ENCODE measurements around the gene UBA7. TPM values are rescaled to one million over a fixed set of nuclear protein-coding genes. Genes with fewer than 3 reads are reported as not detected.

UBA7 gene
- total RNA-seq, 1 donor from 2014 or later, result 56.1 TPM

GRCh38 chr3:49761661-49762060 lies 52.1 kb downstream of the UBA7 start:
- no peak for DNase-seq (ENCODE audit: low spot score in 2 of 2)
- H3K4me1 ChIP-seq, result peaks cover 0 to 3% of the 10 kb centered on the region in 2 donors
- no peaks in the 10 kb centered on the region for H3K9me3 ChIP-seq
- H3K36me3 ChIP-seq, result peaks cover 3 to 4% of the 10 kb centered on the region in 2 donors
- TF ChIP-seq, protein P1, sequence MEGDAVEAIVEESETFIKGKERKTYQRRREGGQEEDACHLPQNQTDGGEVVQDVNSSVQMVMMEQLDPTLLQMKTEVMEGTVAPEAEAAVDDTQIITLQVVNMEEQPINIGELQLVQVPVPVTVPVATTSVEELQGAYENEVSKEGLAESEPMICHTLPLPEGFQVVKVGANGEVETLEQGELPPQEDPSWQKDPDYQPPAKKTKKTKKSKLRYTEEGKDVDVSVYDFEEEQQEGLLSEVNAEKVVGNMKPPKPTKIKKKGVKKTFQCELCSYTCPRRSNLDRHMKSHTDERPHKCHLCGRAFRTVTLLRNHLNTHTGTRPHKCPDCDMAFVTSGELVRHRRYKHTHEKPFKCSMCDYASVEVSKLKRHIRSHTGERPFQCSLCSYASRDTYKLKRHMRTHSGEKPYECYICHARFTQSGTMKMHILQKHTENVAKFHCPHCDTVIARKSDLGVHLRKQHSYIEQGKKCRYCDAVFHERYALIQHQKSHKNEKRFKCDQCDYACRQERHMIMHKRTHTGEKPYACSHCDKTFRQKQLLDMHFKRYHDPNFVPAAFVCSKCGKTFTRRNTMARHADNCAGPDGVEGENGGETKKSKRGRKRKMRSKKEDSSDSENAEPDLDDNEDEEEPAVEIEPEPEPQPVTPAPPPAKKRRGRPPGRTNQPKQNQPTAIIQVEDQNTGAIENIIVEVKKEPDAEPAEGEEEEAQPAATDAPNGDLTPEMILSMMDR (IDR thresholded peaks at IDR 0.05), result no peak
- intact Hi-C loops (cut with DNase I), result no loop called here
- H3K4me3 ChIP-seq, result no peak overlapping the region
- H3K27ac ChIP-seq, result no peak overlapping the region
- H3K27me3 ChIP-seq, result no peaks in the 10 kb centered on the region

DNA sequence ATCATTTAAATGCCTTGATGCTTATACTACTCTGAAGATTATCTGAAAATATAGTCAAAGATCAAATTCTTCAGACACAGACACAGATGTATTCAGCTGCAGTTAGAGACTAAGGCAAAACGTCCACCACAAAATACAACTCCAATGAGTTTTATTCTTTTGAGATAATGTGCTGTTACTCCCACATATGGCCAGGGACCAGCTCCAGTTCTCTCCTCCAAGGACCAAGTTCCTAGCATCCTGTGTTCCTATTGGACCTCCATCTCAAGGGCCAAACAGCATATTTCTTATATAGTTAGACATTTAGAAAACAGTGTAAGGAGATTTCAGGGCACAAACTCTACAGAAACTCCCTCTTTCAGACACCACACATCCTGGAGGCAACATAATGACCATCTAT lies 54.5 kb downstream of the UBA7 start:
- peaks cover 0 to 3% of the 10 kb centered on the region in 2 donors for H3K4me1 ChIP-seq
- H3K4me3 ChIP-seq, result no peak overlapping the region
- no peak for DNase-seq (ENCODE audit: low spot score in 2 of 2)
- H3K27me3 ChIP-seq, result no peaks in the 10 kb centered on the region
- H3K36me3 ChIP-seq, result no peaks in the 10 kb centered on the region
- intact Hi-C loops (cut with DNase I), result no loop called here
- H3K27ac ChIP-seq, result no peak overlapping the region
- TF ChIP-seq, protein P1 (IDR thresholded peaks at IDR 0.05), result no peak
- no peaks in the 10 kb centered on the region for H3K9me3 ChIP-seq

GRCh38 chr3:49757197-49757596 lies 56.6 kb downstream of the UBA7 start:
- no peak for DNase-seq (ENCODE audit: low spot score in 2 of 2)
- TF ChIP-seq, protein P1 (IDR thresholded peaks at IDR 0.05), result no peak
- Histone ChIP-seq H3K4me3 (no peak overlapping the region), H3K4me1 (peaks cover 0 to 5% of the 10 kb centered on the region in 2 donors), H3K27ac (no peak overlapping the region), H3K9me3 (no peaks in the 10 kb centered on the region), H3K27me3 (no peaks in the 10 kb centered on the region), H3K36me3 (no peaks in the 10 kb centered on the region)
- intact Hi-C loops (cut with DNase I), result no loop called here

DNA sequence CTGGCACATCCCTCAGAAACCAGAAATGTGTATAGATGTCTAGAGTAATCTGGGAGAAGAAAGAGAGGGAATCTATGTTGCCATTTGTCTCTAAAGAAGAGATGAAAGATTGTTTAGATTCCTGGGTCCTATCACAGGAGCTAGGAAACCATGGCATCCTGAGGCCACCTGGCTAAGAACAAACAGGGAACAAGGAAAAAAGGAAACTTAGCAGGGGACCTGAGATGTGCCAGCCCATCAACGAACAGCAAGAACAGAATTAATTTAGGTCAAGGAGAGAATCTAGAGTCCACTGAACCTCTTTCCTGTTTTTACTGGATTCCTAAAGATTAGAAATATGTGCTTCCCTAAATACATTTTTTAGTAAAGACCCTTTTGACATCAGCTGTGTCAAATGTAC lies 57.7 kb downstream of the UBA7 start:
- no peaks in the 10 kb centered on the region for H3K36me3 ChIP-seq
- no peaks in the 10 kb centered on the region for H3K9me3 ChIP-seq
- peaks cover 0 to 5% of the 10 kb centered on the region in 2 donors for H3K4me1 ChIP-seq
- TF ChIP-seq, protein P1 (IDR thresholded peaks at IDR 0.05), result no peak
- no peak for DNase-seq (ENCODE audit: low spot score in 2 of 2)
- H3K27me3 ChIP-seq, result no peaks in the 10 kb centered on the region
- no peak overlapping the region for H3K27ac ChIP-seq
- intact Hi-C loops (cut with DNase I), result no loop called here
- no peak overlapping the region for H3K4me3 ChIP-seq

Other genes starting within 250 kb of the UBA7 start
- gene APEH, start 139.6 kb downstream of the UBA7 start, total RNA-seq, result 79.5 TPM
- 12.6 TPM for gene MST1, start 124.5 kb downstream of the UBA7 start, total RNA-seq
- gene RNF123, start 124.4 kb downstream of the UBA7 start, total RNA-seq, result 33.1 TPM
- 0.43 TPM for gene AMIGO3, start 94.3 kb downstream of the UBA7 start, total RNA-seq
- gene GMPPB, start 90.0 kb downstream of the UBA7 start, total RNA-seq, result 16.4 TPM
- 33.8 TPM for gene IP6K1, start 27.4 kb downstream of the UBA7 start, total RNA-seq
- not detected for gene CDHR4, start 14.1 kb downstream of the UBA7 start, total RNA-seq
- not detected for gene INKA1, start 10.7 kb downstream of the UBA7 start, total RNA-seq
- gene TRAIP, start 42.6 kb upstream of the UBA7 start, total RNA-seq, result not detected
- not detected for gene CAMKV, start 56.0 kb upstream of the UBA7 start, total RNA-seq
- not detected for gene MST1R, start 89.9 kb upstream of the UBA7 start, total RNA-seq
- 13.0 TPM for gene MON1A, start 115.9 kb upstream of the UBA7 start, total RNA-seq
- 84.7 TPM for gene RBM6, start 126.2 kb upstream of the UBA7 start, total RNA-seq

Data from ascending aorta (tissue), 2 donors.